PC-3 (cell line): ENCODE data around the gene TMEM256. TPM values are rescaled to one million over a fixed set of nuclear protein-coding genes. Genes with fewer than 3 reads are reported as not detected.

Experiments
- ATAC-seq: fragments of 200-7000 bp; cut with Tn5 transposase; 2 replicates; pipeline ENCODE4 v1.9.1; 2020; ENCODE audit warnings: mild to moderate bottlenecking, moderate library complexity
- BruUV-seq: library from RNA; stranded (reverse); fragments of 400-500 nt; replicated peaks from 2 replicates; lab custom pipeline; 2021; lab: Mats Ljungman, UMichigan
- CTCF ChIA-PET: fragments of 300-600 bp; sonication (Branson Sonifier 250); formaldehyde crosslinking; loops from one replicate; lab custom pipeline; 2022; ENCODE audit warnings: antibody characterized with exemption; lab: Charles Lee
- POLR2A ChIA-PET: fragments of 300-600 bp; sonication (Branson Sonifier 250); formaldehyde crosslinking; loops from one replicate; lab custom pipeline; 2022; ENCODE audit warnings: antibody characterized with exemption; ENCODE audit not compliant: unreplicated experiment; lab: Charles Lee
- DNase-seq: peaks from one replicate; pipeline ENCODE4 v3.0.0-alpha.2; 2015
- H2AFZ ChIP-seq: fragments of 300-600 bp; sonication (generic); 2 replicates; pipeline ENCODE4 v1.6.0; 2016; ENCODE audit warnings: antibody characterized with exemption, low read length
- H3F3A ChIP-seq: fragments of 300-600 bp; sonication (generic); one replicate; pipeline ENCODE4 v1.6.0; 2017; ENCODE audit warnings: antibody characterized with exemption, low read length, control low read depth, mild to moderate bottlenecking; ENCODE audit not compliant: unreplicated experiment
- H3K27ac ChIP-seq: fragments of 300-600 bp; sonication (generic); 2 replicates; pipeline ENCODE4 v1.5.1; 2016; ENCODE audit warnings: mild to moderate bottlenecking, low read length
- H3K27me3 ChIP-seq: fragments of 300-600 bp; sonication (generic); 2 replicates; pipeline ENCODE4 v1.6.1; 2016; ENCODE audit warnings: low read length, mixed read lengths
- H3K36me3 ChIP-seq: fragments of 300-600 bp; sonication (generic); 2 replicates; pipeline ENCODE4 v1.6.1; 2016; ENCODE audit warnings: low read depth, mixed run types, low read length, mixed read lengths
- H3K4me1 ChIP-seq: fragments of 300-600 bp; sonication (generic); 2 replicates; pipeline ENCODE4 v1.5.1; 2016; ENCODE audit warnings: low read length; ENCODE audit not compliant: insufficient read depth
- H3K4me2 ChIP-seq: fragments of 300-600 bp; sonication (generic); 2 replicates; pipeline ENCODE4 v1.6.0; 2016; ENCODE audit warnings: low read length
- H3K4me3 ChIP-seq: fragments of 300-600 bp; sonication (generic); 2 replicates; pipeline ENCODE4 v1.5.1; 2016; ENCODE audit warnings: mild to moderate bottlenecking, low read length, mixed read lengths
- H3K79me2 ChIP-seq: fragments of 300-600 bp; sonication (generic); 2 replicates; pipeline ENCODE4 v1.6.1; 2017; ENCODE audit warnings: low read length, mixed read lengths
- H3K9ac ChIP-seq: fragments of 300-600 bp; sonication (generic); 2 replicates; pipeline ENCODE4 v1.6.0; 2016; ENCODE audit warnings: mild to moderate bottlenecking, low read length
- H3K9me2 ChIP-seq: fragments of 300-600 bp; sonication (generic); replicated peaks from 2 replicates; pipeline ENCODE4 v1.6.1; 2016; ENCODE audit warnings: mixed run types, low read length, mixed read lengths
- H3K9me3 ChIP-seq: fragments of 300-600 bp; sonication (generic); 2 replicates; pipeline ENCODE4 v1.6.1; 2016; ENCODE audit warnings: low read length, mixed read lengths
- H4K20me1 ChIP-seq: fragments of 300-600 bp; sonication (generic); 2 replicates; pipeline ENCODE4 v1.6.1; 2016; ENCODE audit warnings: low read length, mixed read lengths
- EZH2 ChIP-seq: fragments of 300-600 bp; sonication (generic); IDR thresholded peaks from one replicate; pipeline ENCODE4 v1.6.1; 2017; ENCODE audit warnings: antibody characterized with exemption, mild to moderate bottlenecking, low read length; ENCODE audit not compliant: unreplicated experiment
- EZH2phosphoT487 ChIP-seq: fragments of 300-600 bp; sonication (generic); IDR thresholded peaks from 2 replicates; pipeline ENCODE4 v1.6.1; 2018; ENCODE audit warnings: mild to moderate bottlenecking, antibody characterized with exemption, low read length, borderline replicate concordance
- intact Hi-C: fragments of 100-400 bp; cut with micrococcal nuclease; formaldehyde crosslinking; loops from 2 replicates; pipeline ENCODE4 v1.9.0; 2023
- total RNA-seq: library from RNA; depleted of rRNA; stranded (reverse); fragments of >200 nt; gene quantifications from 2 replicates; pipeline ENCODE4 v1.2.3, GENCODE V29; 2014
- TF ChIP-seq, protein P1 (sequence below): fragments of 300-600 bp; sonication (generic); conservative IDR thresholded peaks from 2 replicates; pipeline ENCODE4 v1.5.1; 2017; ENCODE audit warnings: antibody characterized with exemption, low read depth, mild to moderate bottlenecking, low read length

Gene TMEM256
- total RNA-seq, 1 experiment from 2014 or later = 82.4 TPM

- ATAC-seq (peak; percentile 32), DNase-seq (peak; percentile 34)
- H3K4me1 ChIP-seq = peaks cover 4% of the 10 kb centered on the region; the same call in 1 of the 2 replicates
- no peaks in the 10 kb centered on the region for H4K20me1 ChIP-seq
- peak overlapping the region; percentile 93 for H3K4me2 ChIP-seq
- no peaks in the 10 kb centered on the region for H3F3A ChIP-seq
- H3K9ac ChIP-seq = peak overlapping the region; percentile 76
- ChIA-PET POLR2A (interaction anchor here (1.0 kb wide), 1 partner anchor 10 kb away, joined by 3 read pairs; the partner anchor contains the start of gene TMEM256), CTCF (interaction anchor here (0.5 to 1.4 kb wide), 2 partner anchors 10 to 43 kb away, joined by 3 read pairs; partner anchors contain the start of gene TMEM256)
- H3K9me3 ChIP-seq = no peaks in the 10 kb centered on the region
- TSS peak; percentile 40 for BruUV-seq
- TF ChIP-seq EZH2phosphoT487 = no peak
- H3K27me3 ChIP-seq = no peaks in the 10 kb centered on the region
- no peak overlapping the region for H3K27ac ChIP-seq
- H2AFZ ChIP-seq = peak overlapping the region; percentile 88
- H3K9me2 ChIP-seq = no peaks in the 10 kb centered on the region
- no peaks in the 10 kb centered on the region; the same call in 1 of the 2 replicates for H3K36me3 ChIP-seq
- intact Hi-C loops = loop anchor here (1.0 kb wide), 1 partner anchor 10 kb away; the partner anchor contains the start of gene TMEM256
- peak overlapping the region; percentile 91 for H3K4me3 ChIP-seq
- peaks cover 16% of the 10 kb centered on the region for H3K79me2 ChIP-seq
Observed at GRCh38 chr17:7393613-7394451, 10.1 kb downstream of the TMEM256 start.

- peak overlapping the region; percentile 76 for H3K9ac ChIP-seq
- DNase-seq = no peak
- H3K4me3 ChIP-seq = peak overlapping the region; percentile 91
- CTCF ChIA-PET = no interaction called here
- no peak for ATAC-seq
- no peaks in the 10 kb centered on the region for H3K9me3 ChIP-seq
- POLR2A ChIA-PET = no interaction called here
- peaks cover 16% of the 10 kb centered on the region for H3K79me2 ChIP-seq
- H3K4me1 ChIP-seq = peaks cover 4% of the 10 kb centered on the region; the same call in 1 of the 2 replicates
- BruUV-seq = no TSS peak
- intact Hi-C loops = no loop called here
- H2AFZ ChIP-seq = no peak overlapping the region
- no peaks in the 10 kb centered on the region for H4K20me1 ChIP-seq
- H3K9me2 ChIP-seq = no peaks in the 10 kb centered on the region
- H3K36me3 ChIP-seq = no peaks in the 10 kb centered on the region; the same call in 1 of the 2 replicates
- H3K27me3 ChIP-seq = no peaks in the 10 kb centered on the region
- H3K4me2 ChIP-seq = peak overlapping the region; percentile 93
- no peak overlapping the region for H3K27ac ChIP-seq
- TF ChIP-seq EZH2 (no peak), EZH2phosphoT487 (no peak)
- TF ChIP-seq, protein P1, sequence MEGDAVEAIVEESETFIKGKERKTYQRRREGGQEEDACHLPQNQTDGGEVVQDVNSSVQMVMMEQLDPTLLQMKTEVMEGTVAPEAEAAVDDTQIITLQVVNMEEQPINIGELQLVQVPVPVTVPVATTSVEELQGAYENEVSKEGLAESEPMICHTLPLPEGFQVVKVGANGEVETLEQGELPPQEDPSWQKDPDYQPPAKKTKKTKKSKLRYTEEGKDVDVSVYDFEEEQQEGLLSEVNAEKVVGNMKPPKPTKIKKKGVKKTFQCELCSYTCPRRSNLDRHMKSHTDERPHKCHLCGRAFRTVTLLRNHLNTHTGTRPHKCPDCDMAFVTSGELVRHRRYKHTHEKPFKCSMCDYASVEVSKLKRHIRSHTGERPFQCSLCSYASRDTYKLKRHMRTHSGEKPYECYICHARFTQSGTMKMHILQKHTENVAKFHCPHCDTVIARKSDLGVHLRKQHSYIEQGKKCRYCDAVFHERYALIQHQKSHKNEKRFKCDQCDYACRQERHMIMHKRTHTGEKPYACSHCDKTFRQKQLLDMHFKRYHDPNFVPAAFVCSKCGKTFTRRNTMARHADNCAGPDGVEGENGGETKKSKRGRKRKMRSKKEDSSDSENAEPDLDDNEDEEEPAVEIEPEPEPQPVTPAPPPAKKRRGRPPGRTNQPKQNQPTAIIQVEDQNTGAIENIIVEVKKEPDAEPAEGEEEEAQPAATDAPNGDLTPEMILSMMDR = no peak
- no peaks in the 10 kb centered on the region for H3F3A ChIP-seq
Observed at GRCh38 chr17:7392696-7393612, 10.9 kb downstream of the TMEM256 start.

- TF ChIP-seq EZH2phosphoT487 = no peak
- H3K4me2 ChIP-seq = no peak overlapping the region
- H3K36me3 ChIP-seq = no peaks in the 10 kb centered on the region; the same call in 1 of the 2 replicates
- no peaks in the 10 kb centered on the region for H3F3A ChIP-seq
- H3K4me1 ChIP-seq = peaks cover 4% of the 10 kb centered on the region; the same call in 1 of the 2 replicates
- BruUV-seq = no TSS peak
- no peak overlapping the region for H2AFZ ChIP-seq
- DNase-seq (no peak), ATAC-seq (no peak)
- POLR2A ChIA-PET = no interaction called here
- peaks cover 16% of the 10 kb centered on the region for H3K79me2 ChIP-seq
- no peaks in the 10 kb centered on the region for H3K9me2 ChIP-seq
- no peaks in the 10 kb centered on the region for H4K20me1 ChIP-seq
- no peak overlapping the region for H3K27ac ChIP-seq
- H3K4me3 ChIP-seq = no peak overlapping the region
- intact Hi-C loops = no loop called here
- CTCF ChIA-PET = no interaction called here
- H3K27me3 ChIP-seq = no peaks in the 10 kb centered on the region
- H3K9me3 ChIP-seq = no peaks in the 10 kb centered on the region
- no peak overlapping the region for H3K9ac ChIP-seq
Observed at GRCh38 chr17:7391307-7391706, 12.6 kb downstream of the TMEM256 start.
